ENCODE measurements around the gene LIN28B. TPM values are rescaled to one million over a fixed set of nuclear protein-coding genes. Genes with fewer than 3 reads are reported as not detected.
"Not testable (repeated sequence)": the region's sequence is repeated elsewhere in the genome, so short reads cannot be mapped to it uniquely, and the experiment has no call there.

LIN28B gene
- total RNA-seq, 1 donor from 2014 or later = not detected

DNA sequence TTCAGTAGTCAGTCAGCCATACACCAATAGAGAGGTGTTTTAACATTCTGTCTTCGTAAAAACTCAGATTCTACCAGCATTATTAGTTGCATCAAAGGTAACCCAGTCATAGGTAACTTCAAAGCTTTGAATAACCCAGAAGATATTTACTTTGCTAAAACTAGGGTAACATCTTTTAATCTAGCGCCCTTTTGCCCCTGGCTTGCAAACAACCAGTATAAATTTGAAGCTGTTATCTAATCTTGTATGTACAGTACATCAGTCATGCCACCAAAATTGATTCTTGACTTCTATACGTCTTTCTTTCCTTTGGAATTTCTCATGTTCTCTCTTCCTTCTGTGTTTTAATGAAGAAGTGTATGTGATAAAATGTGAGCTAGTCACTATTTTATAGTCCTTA, 109.3 kb downstream of the LIN28B start:
- no peak for DNase-seq (ENCODE audit: low spot score)

GRCh38 chr6:105066836-105067235, 109.9 kb downstream of the LIN28B start:
- DNase-seq (ENCODE audit: low spot score) = no peak

DNA sequence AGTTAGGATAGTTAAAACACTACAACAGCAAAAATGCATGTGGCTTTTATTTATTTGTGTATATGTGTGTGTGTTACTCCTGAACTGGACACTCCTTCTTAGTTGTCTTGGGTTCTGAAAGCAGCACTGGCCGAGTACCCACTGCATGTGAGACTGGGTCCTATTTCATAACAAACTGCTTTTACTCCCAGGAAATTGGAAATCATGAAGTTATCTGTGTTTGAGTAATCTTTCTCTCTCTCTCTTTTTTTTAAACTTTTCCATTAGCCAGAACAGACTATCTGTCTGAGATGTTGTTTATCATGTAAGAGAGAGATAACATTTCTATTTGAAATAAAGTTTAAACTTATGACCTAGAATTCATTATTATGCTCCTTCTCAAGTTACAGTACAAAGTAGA, 110.4 kb downstream of the LIN28B start:
- DNase-seq (ENCODE audit: low spot score) = no peak

GRCh38 chr6:105068407-105068806, 111.5 kb downstream of the LIN28B start:
- no peak for DNase-seq (ENCODE audit: low spot score)

GRCh38 chr6:105069821-105070445, 113.0 kb downstream of the LIN28B start:
- no peak for DNase-seq (ENCODE audit: low spot score)

DNA sequence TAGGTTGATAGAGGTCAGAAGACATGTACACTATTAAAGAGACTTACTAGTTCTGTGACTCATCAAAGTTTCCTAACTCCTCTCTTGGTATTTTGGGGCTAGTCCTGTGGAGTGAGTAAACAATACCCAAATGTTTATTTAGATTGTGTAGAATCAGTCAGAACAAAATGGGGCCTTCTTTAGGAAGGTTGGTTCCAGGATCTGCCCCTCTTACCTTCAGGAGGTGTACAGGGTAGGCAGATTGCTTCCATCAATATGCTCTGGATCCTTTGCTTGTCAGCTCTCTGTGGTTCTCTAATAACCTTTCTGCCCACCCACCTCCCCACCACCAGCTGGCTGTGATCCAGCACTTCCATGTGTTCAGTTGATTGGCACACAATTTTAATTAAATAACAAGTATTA, 115.9 kb downstream of the LIN28B start:
- no peak for DNase-seq (ENCODE audit: low spot score)

- no peak for DNase-seq (ENCODE audit: low spot score)
These were observed 118.3 kb downstream of the LIN28B start for GRCh38 chr6:105075210-105075609.

DNA sequence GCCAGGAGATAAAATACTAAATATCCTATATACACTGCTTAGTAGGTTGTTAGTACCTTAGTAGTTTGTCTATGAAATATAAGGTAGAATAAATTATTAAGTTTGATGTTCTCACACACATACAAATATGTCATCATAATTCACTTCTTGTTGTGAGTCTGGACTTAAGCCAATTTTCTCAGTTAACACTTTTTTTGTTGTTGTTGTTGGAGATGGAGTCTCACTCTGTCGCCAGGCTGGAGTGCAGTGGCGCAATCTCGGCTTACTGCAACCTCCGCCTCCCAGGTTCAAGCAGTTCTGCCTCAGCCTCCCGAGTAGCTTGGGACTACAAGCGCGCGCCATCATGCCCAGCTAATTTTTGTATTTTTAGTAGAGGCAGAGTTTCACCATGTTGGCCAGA, 119.5 kb downstream of the LIN28B start:
- DNase-seq (ENCODE audit: low spot score) = not testable (repeated sequence)

DNA sequence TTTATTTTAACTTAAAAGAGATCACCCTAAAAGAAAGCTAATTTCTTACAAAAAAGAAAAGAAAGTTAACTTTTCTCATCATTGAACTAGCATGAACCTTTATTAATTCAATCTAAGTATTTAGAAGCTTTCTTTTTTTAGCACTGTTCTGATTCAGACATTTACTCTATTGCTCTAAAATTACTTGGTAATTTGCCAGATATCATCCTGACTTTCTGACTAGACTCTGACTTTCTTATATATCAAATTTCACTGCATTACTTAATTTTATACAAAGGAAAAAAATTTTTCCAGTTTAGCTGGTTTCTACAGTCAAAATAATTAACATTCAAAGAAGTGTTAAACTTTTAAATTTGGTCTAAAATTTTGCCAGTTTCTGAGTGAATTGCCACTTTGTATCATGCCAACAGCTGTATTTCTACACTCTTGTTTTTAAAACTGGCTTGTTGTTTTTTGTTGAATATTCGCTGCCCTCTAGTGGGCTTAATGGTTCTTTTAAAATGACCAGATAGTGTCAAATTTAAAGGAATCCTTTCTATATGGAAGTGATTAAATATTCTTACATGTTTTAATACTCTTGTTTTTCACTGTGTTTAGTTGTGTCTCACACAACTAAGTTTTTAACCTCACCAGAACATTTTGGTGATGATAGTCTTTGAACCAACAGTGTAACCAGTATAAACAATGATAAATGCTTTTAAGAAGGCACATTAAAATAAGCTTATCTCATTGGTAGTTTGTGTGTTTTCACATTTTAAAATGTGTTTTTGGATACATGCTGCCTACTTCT, 120.9 kb downstream of the LIN28B start:
- DNase-seq (ENCODE audit: low spot score) = no peak

DNA sequence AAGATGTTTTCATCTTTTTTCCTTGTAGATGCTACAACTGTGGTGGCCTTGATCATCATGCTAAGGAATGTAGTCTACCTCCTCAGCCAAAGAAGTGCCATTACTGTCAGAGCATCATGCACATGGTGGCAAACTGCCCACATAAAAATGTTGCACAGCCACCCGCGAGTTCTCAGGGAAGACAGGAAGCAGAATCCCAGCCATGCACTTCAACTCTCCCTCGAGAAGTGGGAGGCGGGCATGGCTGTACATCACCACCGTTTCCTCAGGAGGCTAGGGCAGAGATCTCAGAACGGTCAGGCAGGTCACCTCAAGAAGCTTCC, 121.4 kb downstream of the LIN28B start:
- no peak for DNase-seq (ENCODE audit: low spot score)

DNA sequence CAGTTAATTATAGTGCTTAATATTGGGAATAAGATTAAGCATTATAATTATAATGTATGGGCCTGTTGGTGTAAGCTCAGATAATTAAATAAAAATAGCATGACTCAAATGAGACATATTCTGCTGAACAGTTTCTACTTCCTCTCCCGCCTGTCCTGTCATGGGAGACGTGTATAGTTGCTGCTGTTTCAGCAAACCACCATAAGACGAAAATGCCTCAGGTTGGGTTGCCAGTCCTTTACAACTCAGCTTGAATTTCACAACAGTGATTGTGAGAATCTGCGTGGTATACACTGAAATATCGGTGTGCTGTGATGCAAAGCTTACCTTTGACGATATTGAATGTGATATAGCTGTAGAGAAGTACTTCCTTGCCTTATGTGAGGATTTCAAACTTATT, 123.4 kb downstream of the LIN28B start:
- no peak for DNase-seq (ENCODE audit: low spot score)

DNA sequence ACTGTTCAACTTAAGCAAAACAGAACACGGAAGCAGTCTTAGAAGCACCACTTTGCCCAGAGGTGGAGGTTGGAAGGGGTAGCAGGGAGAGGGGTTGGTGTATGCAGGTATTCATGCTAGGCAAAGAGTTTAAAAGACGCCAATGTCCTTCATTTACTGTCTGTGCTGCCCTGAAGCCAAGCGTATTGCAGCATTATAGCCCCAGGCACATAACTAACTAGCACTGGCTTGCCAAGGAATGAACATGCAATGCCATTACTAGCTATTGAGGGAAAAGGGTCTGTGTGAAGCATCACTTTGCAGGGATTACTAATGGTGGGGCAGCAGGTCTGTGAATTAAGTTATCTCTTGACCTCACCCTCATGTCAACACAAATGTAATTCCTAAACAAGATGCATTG, 124.8 kb downstream of the LIN28B start:
- DNase-seq (ENCODE audit: low spot score) = not testable (repeated sequence)

DNA sequence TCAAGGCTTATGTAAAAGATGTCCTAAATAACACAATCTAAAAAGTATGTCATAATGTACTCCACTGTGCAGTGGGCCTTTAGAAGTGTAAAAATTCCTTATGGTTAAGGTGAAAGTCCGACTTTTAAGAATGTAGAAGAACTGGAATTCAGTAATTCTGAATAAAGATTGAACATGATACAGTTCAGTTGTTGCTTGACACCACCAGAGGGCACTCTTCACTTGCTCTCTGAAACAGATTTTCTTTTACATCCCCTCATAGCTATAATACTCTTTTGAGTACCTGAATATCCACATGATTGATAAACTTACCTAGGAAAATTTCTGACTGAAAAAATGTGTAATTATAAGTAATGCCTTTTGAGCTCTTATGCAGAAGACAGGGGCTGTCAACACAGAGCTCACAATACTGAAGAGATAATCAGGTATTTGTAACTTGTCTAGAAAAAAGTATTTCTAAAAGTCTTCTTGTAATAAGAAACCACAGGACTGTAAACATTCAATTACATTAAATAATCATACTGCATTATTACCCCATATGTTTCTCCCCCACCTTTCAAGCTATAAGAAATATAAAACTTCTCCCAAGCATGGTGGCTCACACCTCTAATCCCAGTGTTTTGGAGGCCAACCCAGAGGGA, 130.8 kb downstream of the LIN28B start:
- DNase-seq (ENCODE audit: low spot score) = no peak

GRCh38 chr6:105091140-105091829, 134.4 kb downstream of the LIN28B start:
- no peak for DNase-seq (ENCODE audit: low spot score)

GRCh38 chr6:105094133-105094640, 137.3 kb downstream of the LIN28B start:
- DNase-seq (ENCODE audit: low spot score) = no peak

DNA sequence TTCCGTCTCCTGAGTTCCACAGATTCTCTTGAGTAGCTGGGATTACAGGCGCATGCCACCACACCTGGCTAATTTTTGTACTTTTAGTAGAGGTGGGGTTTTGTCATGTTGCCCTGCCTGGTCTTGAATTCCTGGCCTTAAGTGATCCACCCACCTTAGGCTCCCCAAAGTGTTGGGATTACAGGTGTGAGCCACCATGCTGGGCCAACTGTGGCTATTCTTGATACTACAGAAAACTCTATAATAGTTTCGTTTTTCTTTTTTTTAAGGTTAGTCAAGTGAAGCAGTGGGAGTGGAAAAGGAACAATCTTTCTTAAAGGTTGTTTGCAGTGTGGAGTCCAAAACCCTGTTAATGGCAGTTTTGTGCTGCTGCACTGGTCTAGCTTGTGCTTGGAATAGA, 138.2 kb downstream of the LIN28B start:
- DNase-seq (ENCODE audit: low spot score) = no peak

DNA sequence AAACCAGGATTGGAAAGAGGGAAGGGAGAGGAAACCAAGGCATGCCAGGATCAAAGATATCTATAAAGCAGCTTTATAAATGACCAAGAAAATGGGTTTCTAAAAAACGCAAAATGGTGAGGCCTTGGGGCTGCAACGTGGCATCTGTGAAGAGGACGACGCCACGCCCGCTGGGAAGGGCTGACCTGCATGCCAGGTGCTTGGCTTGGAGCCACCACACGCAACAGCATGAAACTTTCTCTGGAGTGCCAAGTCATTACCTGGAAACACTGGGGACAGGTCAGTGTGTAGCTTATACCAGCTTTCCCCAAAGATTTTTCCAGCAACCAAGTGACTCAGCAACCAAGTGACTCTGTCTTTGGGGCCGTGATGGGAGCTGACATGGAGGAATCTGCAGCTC, 140.4 kb downstream of the LIN28B start:
- DNase-seq (ENCODE audit: low spot score) = no peak

DNA sequence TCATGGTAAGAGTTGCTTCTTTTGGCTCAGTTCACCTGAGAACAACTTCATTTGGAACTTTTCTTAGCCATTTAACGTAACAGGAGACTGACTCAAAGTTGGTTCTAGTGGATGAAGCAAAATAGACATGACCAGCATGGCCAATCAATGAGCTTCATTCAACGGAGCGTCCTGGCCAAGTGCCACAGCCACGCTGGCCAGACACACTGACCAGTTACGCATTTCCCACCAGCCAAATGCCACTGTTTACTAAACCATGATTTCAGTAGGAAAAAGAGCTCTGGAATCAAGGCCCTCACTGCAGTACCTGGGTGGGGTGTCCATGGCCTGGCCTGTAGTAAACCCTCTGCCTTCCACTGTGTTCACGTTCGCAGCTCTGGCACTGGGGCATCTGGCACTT, 142.5 kb downstream of the LIN28B start:
- DNase-seq (ENCODE audit: low spot score) = no peak

DNA sequence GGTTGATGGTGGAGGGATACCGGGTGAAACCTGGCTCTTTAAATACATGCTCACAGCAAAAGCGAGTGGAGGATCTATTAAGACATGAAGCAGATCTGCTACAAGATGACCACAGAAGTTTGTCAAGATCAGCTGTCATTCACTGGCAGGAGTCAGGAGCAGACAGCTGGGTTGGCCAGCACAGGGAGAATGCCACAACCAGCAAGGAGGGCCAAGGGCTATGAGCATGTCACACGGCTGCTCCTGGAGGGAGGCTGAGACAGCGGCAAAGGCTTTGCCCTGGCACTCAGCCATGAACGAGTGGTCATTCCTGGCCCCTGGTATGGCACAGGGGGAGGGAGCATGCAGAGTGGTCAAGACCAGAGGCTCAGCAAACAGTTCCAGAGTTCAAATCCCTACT, 145.3 kb downstream of the LIN28B start:
- no peak for DNase-seq (ENCODE audit: low spot score)

DNA sequence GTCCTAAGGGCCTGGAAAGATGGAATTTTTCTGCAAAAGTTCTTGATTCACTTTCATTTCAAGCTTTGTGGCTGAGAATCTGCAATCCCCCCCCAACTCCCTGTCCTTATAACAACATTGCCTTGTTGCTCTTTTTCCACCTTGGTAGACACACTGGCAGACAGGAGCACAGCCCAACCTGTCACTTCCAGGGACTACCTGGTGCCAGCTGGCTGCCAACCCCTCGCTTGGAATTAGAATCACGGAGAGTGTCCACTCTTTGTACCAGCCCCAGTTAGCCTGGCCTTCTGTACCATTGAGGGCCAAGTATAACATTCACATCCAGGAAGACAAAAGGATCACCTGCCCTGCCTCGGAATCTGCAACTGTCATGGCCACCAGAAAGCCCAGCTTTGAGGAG, 148.2 kb downstream of the LIN28B start:
- no peak for DNase-seq (ENCODE audit: low spot score)

GRCh38 chr6:105106260-105106659, 149.4 kb downstream of the LIN28B start:
- DNase-seq (ENCODE audit: low spot score) = no peak

GRCh38 chr6:105107207-105107606, 150.3 kb downstream of the LIN28B start:
- DNase-seq (ENCODE audit: low spot score) = no peak

All from mesenteric fat pad (tissue), 1 donor.